Nephron (organoid): ENCODE data around the gene LEO1.
"Not testable (repeated sequence)": the region's sequence is repeated elsewhere in the genome, so short reads cannot be mapped to it uniquely, and the experiment has no call there.

Source experiments
- H3K27ac Mint-ChIP-seq, 3 experiments: 2 replicates each; pipeline ENCODE4 v1.8.0; 2020; ENCODE audit warnings: mixed read lengths in 3 of 3, mild to moderate bottlenecking in 2 of 3, moderate library complexity in 1 of 3
- H3K27me3 Mint-ChIP-seq: 2 replicates; pipeline ENCODE4 v1.8.0; 2021; ENCODE audit warnings: low read depth, mild to moderate bottlenecking, moderate library complexity, mixed read lengths
- H3K36me3 Mint-ChIP-seq: 2 replicates; pipeline ENCODE4 v1.8.0; 2020; ENCODE audit warnings: low read depth, mixed read lengths
- H3K4me1 Mint-ChIP-seq: 2 replicates; pipeline ENCODE4 v1.8.0; 2020; ENCODE audit warnings: mixed read lengths
- H3K4me3 Mint-ChIP-seq, 3 experiments: 2 replicates each; pipeline ENCODE4 v1.8.0; 2020; ENCODE audit warnings: mild to moderate bottlenecking in 3 of 3, mixed read lengths in 3 of 3, moderate library complexity in 2 of 3
- H3K9me3 Mint-ChIP-seq: 2 replicates; pipeline ENCODE4 v1.8.0; 2020; ENCODE audit warnings: mixed read lengths
- TF ChIP-seq, protein P1 (sequence below), 3 experiments: fragments of 200-600 bp; sonication (generic); IDR thresholded peaks; one replicate each; pipeline ENCODE4 v1.5.0; 2021; ENCODE audit warnings: antibody characterized with exemption in 3 of 3; ENCODE audit not compliant: unreplicated experiment in 3 of 3

LEO1 gene

DNA sequence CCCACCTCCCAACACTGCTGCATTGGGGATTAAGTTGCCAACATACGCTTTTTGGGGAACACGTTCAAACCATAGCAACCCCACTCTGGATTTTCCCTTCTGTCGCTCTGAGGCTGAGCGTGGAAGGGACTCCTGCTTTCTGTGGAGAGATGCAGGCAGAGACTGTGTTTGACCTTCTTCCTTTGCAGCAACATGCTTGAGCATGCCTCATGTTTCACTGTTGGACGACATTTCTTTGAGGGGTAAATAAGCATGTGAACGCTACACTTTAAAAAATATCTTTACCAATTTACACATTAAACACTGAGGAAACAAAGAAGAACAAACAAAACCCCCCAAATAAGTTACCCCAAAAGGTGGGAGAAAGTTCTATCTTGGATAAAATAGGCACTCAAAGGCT, 33.2 kb upstream of the LEO1 start:
- H3K36me3 Mint-ChIP-seq = no peaks in the 10 kb centered on the region
- H3K27me3 Mint-ChIP-seq = no peaks in the 10 kb centered on the region
- H3K9me3 Mint-ChIP-seq = no peaks in the 10 kb centered on the region
- no peak overlapping the region for H3K27ac Mint-ChIP-seq
- TF ChIP-seq, protein P1, sequence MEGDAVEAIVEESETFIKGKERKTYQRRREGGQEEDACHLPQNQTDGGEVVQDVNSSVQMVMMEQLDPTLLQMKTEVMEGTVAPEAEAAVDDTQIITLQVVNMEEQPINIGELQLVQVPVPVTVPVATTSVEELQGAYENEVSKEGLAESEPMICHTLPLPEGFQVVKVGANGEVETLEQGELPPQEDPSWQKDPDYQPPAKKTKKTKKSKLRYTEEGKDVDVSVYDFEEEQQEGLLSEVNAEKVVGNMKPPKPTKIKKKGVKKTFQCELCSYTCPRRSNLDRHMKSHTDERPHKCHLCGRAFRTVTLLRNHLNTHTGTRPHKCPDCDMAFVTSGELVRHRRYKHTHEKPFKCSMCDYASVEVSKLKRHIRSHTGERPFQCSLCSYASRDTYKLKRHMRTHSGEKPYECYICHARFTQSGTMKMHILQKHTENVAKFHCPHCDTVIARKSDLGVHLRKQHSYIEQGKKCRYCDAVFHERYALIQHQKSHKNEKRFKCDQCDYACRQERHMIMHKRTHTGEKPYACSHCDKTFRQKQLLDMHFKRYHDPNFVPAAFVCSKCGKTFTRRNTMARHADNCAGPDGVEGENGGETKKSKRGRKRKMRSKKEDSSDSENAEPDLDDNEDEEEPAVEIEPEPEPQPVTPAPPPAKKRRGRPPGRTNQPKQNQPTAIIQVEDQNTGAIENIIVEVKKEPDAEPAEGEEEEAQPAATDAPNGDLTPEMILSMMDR (IDR thresholded peaks at IDR 0.05; ENCODE audit: unreplicated experiment in 3 of 3) = no peak
- H3K4me3 Mint-ChIP-seq = no peak overlapping the region
- H3K4me1 Mint-ChIP-seq = no peaks in the 10 kb centered on the region

DNA sequence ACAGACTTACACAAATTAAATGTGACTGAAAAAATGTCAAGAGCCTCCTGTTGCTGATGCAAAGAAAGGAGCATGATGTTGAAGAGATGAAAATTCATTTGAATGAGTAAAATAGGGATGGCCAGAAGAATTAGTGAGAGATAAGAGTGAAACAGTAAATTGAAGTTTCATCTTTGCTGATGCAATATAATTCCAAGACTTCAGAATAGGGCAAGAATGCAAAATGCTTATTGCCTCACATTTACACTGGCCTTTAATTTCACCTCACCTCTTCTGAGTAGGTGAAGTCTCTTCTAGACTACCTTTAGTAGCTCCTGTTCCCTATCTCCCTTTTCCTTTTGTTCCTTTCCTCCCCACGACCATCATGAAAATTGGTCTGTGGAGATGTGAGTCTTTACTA, 32.1 kb upstream of the LEO1 start:
- TF ChIP-seq, protein P1 (IDR thresholded peaks at IDR 0.05; ENCODE audit: unreplicated experiment in 3 of 3) = no peak

DNA sequence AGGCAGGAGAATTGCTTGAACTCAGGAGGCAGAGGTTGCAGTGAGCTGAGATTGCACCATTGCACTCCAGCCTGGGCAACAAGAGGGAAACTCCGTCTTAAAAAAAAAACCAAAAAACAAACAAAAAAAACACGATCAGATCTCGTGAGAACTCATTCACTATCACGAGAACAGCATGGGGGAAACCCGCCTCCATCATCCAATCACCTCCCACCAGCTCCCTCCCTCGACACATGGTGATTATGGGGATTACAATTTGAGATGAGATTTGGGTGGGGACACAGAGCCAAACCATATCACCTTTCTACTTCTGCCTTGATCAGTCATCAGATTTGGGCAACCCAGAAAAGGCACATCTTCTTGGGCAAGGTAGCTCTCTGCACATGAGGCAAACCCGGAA, 31.5 kb upstream of the LEO1 start:
- not testable (repeated sequence) for H3K27ac Mint-ChIP-seq, H3K27me3 Mint-ChIP-seq, H3K4me1 Mint-ChIP-seq, H3K36me3 Mint-ChIP-seq, H3K4me3 Mint-ChIP-seq, H3K9me3 Mint-ChIP-seq

More for the DNA sequence above, 32.1 kb upstream of the LEO1 start:
- H3K4me3 Mint-ChIP-seq = no peak overlapping the region
- no peak overlapping the region for H3K27ac Mint-ChIP-seq
- no peaks in the 10 kb centered on the region for H3K36me3 Mint-ChIP-seq
- H3K4me1 Mint-ChIP-seq = no peaks in the 10 kb centered on the region
- no peaks in the 10 kb centered on the region for H3K9me3 Mint-ChIP-seq
- H3K27me3 Mint-ChIP-seq = no peaks in the 10 kb centered on the region

DNA sequence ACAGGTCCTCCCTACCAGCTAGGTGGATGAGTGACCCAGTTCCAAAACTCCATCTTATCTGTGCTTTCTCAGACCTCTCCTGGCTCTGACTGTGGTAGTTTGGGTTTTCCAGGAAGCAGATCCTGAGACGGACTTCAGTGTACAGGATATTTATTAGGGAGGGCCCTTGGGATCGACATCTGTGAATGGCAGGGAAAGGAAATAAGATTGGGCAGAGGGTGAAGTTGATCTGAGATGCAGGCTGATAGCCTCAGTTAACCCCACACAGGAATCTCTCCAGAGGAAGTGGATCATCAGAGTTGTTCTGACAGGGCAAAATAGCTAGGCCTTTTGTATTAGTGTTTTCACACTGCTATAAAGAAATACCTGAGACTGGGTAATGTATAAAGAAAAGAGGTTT, 30.8 kb upstream of the LEO1 start:
- H3K9me3 Mint-ChIP-seq = no peaks in the 10 kb centered on the region
- no peaks in the 10 kb centered on the region for H3K27me3 Mint-ChIP-seq
- no peak overlapping the region for H3K27ac Mint-ChIP-seq
- no peaks in the 10 kb centered on the region for H3K4me1 Mint-ChIP-seq
- H3K4me3 Mint-ChIP-seq = no peak overlapping the region
- TF ChIP-seq, protein P1 (IDR thresholded peaks at IDR 0.05; ENCODE audit: unreplicated experiment in 3 of 3) = no peak
- H3K36me3 Mint-ChIP-seq = no peaks in the 10 kb centered on the region

DNA sequence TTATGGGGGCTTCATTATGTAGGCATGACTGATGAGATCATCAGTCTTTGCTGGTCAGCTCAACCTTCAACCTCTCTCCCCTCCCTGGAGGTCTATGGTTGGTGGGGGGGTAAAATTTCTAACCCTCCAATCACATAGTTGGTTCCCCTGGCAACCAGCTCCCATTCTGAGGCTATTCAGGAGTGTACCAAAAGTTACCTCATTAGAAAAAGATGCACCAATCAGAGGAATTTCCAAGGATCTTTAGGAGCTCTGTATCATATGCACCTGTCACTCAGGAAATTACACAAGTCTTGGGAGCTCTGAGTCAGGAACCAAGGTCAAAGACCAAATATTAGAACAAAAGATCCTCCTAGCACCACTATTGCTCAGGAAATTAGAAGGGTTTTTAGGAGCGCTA, 21.4 kb upstream of the LEO1 start:
- H3K36me3 Mint-ChIP-seq = no peaks in the 10 kb centered on the region
- no peak overlapping the region for H3K4me3 Mint-ChIP-seq
- H3K27ac Mint-ChIP-seq = no peak overlapping the region
- TF ChIP-seq, protein P1 (IDR thresholded peaks at IDR 0.05; ENCODE audit: unreplicated experiment in 3 of 3) = no peak
- H3K9me3 Mint-ChIP-seq = no peaks in the 10 kb centered on the region
- H3K4me1 Mint-ChIP-seq = no peaks in the 10 kb centered on the region
- H3K27me3 Mint-ChIP-seq = no peaks in the 10 kb centered on the region

DNA sequence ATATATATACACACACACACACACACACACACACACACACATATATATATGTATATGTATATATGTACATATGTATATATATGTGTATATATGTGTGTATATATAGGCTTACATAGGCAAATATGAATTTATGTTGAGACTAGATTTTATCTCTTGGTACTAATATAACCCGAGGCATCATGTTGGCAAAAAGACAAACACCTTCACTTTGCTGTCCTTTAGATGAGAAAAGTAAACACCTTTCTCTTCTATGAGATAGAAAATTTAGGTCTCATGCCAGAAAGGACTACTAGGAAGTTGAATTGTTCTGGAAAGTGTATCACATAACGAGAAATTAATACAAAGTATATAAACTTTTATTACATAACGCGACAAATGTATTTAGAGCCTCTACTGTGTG, 19.6 kb upstream of the LEO1 start:
- H3K4me3 Mint-ChIP-seq = no peak overlapping the region
- no peaks in the 10 kb centered on the region for H3K27me3 Mint-ChIP-seq
- TF ChIP-seq, protein P1 (IDR thresholded peaks at IDR 0.05; ENCODE audit: unreplicated experiment in 3 of 3) = no peak
- H3K27ac Mint-ChIP-seq = no peak overlapping the region
- no peaks in the 10 kb centered on the region for H3K4me1 Mint-ChIP-seq
- H3K36me3 Mint-ChIP-seq = no peaks in the 10 kb centered on the region
- no peaks in the 10 kb centered on the region for H3K9me3 Mint-ChIP-seq

DNA sequence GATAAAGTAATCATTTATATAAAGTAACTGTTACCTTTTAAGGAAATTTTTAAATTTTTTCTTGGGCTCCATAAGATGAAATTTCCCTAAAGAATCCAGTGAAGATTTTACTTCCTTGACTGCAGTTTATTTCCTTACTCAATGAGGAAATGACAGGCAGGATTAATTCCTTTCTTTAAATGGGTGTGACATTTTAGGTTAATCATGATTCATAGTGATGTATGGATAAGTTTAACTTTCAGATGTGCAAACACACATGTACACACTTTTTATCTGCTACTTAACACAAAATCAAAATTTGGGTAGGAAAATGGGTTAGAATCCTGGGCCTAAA, 11.2 kb upstream of the LEO1 start:
- no peaks in the 10 kb centered on the region for H3K36me3 Mint-ChIP-seq
- TF ChIP-seq, protein P1 (IDR thresholded peaks at IDR 0.05; ENCODE audit: unreplicated experiment in 3 of 3) = no peak

More for the DNA sequence above, 11.2 kb upstream of the LEO1 start:
- Mint-ChIP-seq H3K27me3 (no peaks in the 10 kb centered on the region), H3K4me1 (peaks cover 10% of the 10 kb centered on the region), H3K9me3 (no peaks in the 10 kb centered on the region), H3K27ac (no peak overlapping the region), H3K4me3 (no peak overlapping the region)
